Measurements from ENCODE around the gene MAP2K6.

MAP2K6 gene

DNA sequence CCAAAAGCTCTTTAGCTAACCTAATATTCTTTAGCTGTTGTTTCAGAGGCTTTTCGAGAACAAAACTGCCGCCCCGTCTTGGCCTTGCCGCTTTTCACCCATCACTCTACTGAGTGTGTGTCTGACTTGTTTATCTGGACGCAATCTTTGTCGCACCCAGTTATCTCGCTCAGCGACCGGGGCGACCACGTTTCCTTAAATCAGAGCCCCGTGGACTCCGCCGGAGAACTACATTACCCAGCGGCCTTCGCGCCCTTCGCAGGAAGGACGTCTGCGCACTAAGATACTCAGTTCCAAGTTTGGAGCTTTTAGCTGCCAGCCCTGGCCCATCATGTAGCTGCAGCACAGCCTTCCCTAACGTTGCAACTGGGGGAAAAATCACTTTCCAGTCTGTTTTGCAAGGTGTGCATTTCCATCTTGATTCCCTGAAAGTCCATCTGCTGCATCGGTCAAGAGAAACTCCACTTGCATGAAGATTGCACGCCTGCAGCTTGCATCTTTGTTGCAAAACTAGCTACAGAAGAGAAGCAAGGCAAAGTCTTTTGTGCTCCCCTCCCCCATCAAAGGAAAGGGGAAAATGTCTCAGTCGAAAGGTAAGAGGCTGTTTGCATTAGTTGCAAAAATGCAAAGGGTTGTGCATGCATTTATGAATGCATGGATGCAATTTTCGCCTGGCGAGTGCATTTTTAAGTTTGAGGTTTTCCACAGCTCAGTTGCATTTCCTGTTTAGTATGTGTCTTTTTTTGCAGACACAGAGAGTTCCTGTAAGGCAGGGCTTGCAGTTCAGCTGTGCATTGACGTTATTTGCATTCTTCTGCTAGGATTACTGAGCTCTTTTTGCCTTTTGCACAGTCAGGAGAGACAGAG lies at the start of gene MAP2K6:
MAP2K6 (plus strand) TSS at position 290 of the 867 bp plus-strand sequence; CDS start at position 578, 288 bp downstream.
- DNase-seq, result peak; percentile 83

DNA sequence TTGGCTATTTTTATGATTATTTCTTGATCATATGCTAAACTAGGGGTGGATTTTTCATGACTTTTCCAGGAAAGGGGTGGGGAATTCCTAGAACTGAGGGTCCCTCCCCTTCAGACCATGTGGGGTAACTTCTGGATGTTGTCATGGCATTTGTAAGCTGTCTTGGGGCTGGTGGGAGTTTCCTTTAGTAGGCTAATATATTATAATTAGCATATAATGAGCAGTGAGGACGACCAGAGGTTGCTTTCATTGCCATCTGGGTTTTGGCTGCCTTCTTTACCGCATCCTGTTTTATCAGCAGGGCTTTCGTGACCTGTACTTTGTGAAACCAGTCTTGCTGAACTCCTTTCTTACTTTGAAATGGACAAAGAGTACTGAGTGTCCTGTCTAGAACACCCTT lies 47.2 kb upstream of the MAP2K6 start:
- no peak for DNase-seq

DNA sequence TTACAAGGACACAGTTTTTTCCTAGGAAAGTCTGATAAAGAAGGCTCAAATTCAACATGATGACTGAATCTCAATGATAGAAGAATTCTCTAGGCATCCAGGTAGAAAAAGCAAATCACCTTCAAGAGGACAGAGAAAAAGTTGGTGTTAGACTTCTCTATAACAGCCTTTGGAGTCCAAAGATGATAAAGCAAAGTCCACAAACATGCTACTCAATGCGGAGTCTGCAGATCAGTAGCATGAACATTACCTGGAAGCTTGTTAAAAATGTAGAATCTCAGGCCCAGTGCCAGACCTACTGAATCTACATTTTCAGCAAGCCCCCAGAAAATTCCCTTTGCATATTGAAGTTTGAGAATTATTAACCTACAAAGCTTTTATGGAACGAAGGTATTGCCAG lies 41.4 kb upstream of the MAP2K6 start:
- DNase-seq, result no peak

DNA sequence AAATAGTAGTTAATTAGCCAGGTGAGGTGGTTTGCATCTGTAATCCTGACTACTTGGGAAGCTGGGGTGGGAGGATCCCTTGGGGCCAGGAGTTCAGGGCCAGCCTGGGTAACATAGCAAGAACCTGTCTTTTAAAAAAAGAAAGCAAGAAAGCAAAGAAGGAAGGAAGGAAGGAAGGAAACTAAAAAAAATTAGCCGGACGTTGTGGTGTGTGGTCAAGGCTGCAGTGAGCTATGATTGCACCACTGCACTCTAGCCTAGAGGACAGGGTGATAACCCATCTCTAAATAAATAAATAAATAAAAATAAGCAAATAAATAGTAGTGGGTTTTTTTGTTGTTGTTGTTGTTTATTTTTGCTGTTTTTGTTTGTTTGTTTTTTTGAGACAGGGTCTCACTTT lies 39.3 kb upstream of the MAP2K6 start:
- no peak for DNase-seq

DNA sequence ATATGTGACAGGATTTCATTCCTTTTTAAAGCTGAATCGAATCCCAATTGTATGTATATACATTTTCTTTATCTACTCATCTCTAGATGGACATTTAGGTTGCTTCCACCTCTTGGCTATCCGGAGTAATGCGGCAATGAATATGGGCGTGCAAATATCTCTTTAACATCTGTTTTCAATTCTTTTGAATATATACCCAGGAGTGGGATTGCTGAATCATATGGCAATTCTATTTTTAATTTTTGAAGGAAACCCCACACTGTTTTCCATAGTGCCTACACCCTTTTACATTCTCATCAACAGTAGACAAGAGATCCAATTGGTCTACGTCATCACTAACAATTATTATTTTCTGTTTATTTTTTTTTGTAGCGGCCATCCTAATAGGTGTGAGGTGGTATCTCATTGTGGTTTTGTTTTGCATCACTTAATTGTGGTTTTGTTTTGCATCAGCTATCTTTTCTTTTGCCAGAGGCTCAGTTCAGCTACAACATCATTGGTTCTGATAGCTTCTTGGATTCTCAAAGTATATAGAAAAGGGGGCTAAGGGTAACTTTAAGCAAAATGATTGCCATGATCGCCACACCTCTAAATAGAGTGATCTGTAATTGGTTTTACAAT lies 25.6 kb upstream of the MAP2K6 start:
- DNase-seq, result no peak

DNA sequence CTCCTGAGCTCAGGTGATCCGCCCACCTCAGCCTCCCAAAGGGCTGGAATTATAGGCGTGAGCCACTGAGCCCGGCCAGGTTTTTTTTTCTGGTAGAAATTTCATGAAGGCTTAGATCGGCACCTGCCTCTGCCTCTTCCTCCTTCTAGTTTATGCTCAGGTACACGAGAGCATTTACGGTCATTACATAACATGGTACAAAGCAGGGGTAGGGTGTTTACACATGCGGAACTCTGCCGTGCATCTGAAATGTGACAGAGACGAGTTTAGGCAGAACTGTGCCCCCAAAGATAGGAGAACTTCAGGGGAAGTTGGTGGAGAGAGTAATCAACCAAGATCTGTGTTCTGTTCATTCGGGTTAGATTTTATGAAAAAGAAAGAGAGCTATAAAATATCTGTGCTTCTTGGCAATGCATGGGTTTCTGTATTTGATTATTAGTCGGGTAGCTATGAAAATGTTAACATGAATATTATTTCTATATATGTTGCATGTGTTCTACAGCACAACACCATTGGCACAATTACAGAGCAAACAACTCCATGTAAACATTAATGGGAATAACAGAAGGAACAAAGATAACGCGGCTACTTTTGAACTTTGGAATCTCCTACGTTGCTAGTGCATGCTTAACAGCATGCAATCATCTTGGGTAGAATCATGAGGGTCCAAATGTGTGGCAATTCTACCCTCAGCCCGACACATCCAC lies 23.5 kb upstream of the MAP2K6 start:
- DNase-seq, result no peak

DNA sequence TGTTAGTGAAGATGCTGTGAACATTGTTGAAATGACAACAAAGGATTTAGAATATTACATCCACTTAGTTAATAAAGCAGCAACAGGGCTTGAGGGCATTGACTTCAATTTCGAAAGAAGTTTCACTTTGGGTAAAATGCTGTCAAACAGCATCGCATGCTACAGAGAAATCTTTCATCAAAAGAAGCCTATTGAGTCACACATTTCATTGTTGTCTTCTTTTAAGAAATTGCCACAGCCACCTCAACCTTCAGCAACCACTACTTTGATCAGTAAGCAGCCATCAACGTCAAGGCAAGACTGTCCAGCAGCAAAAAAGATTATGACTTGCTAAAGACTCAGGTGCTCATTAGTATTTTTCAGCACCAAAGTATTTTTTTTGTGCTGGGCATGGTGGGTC lies 13.2 kb upstream of the MAP2K6 start:
- no peak for DNase-seq

DNA sequence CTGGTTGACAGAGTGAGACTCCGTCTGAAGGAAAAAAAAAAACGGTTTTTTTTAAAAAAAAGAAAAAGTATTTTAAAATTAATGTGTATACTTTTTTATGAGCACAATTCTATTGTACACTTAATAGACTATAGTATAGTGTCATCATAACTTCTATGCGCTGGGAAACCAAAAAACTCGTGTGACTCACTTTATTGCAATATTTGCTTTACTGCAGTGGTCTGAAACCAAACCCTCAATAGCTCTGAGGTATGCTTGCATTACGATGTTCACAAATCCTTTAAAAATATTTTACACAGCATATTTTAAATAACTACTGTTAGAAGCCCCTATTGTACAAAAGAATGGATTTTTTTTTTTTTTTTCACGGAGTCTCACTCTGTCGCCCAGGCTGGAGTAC lies 12.4 kb upstream of the MAP2K6 start:
- DNase-seq, result no peak

DNA sequence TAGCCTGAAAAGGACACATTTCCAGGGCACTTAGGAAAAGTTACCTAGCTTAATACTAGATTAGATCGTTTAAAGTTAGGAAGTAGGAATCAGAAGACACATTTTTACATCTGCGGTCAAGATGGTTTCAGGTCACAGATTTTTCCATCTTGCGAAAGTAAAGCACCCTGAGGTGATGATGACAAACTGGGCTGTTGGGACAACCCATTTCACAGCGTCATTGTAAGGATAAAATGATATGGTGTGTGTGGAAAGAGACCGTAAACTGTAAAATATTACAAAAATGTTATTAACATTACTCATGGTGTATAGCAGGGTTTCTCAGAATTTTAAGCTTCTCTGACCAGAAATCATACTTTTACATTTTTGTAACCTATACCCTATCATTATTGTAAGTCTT lies 10.1 kb upstream of the MAP2K6 start:
- no peak for DNase-seq

DNA sequence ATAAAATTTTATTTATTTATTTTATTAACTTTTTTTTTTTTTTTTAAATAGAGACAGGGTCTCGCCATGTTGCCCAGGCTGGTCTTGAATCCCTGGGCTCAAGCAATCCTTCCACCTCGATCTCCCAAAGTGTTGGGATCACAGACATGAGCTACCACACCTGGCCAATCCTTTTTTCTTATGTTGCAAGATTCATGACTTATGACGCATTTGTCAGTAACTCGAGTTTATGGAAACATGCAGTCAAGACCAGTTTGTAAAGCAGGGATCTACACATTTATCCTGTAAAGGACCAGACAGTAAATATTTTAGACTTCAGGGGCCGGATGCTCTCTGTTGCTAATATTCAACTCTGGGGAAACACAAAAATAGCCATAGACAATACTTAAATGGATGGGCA lies 9.4 kb upstream of the MAP2K6 start:
- no peak for DNase-seq

DNA sequence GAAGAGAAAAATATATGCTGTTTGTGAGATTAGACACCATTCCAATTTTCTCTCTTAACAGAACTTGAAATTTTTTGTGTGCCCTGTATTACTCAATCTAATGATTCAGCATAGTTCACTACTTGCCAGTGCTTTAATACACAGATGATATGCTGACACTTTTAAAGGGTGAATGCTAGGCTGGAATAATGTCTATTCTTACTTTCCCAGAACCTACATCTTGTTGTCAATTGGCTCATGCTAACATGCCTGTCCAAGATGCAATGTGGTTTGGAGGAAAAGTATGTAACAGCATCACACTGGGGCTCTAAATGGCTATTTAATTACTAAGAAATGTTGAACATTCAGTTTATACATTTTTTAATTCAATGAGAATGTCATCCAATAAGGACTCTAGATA lies 7.6 kb upstream of the MAP2K6 start:
- DNase-seq, result no peak

DNA sequence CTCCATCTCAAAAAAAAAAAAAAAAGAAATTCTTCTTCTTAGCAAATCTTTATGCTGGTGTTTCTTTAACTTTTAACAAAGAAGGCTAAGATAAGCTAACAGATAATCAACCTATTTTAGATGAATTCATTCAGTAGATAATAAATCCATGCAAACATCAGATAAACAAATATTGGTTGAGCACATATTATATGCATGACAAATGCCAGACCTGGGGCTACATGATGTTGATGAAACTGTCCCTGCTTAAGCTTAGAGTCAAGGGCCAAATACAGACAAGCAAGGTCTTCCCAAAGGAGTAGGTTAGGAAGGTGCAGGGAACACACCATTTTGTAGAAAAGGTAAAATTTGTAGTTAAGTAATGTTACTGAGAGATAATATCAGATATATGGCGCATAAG lies 6.7 kb upstream of the MAP2K6 start:
- DNase-seq, result no peak

DNA sequence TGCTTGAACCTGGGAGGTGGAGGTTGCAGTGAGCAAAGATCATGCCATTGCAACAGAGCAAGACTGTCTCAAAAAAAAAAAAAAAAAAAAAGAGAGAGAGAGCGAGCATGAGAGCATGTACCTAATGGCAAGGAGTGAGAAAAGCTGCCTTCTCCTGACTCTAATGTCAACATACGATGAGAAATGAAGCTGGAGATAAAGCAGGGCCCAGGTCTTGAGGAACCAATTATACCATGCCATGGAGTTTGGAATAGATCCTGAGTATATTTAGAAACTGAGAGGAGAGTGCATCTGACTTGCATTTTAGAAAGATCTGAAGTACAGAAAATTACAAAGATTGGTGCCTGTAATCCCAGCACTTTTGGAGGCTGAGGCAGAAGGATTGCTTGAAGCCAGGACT lies 3.8 kb upstream of the MAP2K6 start:
- DNase-seq, result no peak

DNA sequence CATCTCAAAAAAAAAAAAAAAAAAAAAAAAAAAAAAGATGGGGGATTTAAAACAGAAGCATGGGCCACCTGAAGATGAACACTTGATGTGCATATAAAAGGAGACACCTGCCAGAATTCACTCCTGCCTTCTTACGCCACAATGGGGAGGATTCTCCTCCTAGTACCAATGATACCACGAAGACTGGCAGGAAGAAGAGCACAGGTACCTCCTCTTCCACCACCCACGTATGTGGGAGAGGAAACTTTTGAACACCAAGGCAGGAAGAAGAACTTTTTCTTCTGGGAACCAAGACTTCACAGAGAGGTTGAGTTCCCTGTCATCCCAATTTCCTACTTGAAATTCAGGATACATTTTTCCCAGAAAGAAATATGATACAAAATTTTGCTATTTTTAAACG lies 2.7 kb upstream of the MAP2K6 start:
- no peak for DNase-seq

DNA sequence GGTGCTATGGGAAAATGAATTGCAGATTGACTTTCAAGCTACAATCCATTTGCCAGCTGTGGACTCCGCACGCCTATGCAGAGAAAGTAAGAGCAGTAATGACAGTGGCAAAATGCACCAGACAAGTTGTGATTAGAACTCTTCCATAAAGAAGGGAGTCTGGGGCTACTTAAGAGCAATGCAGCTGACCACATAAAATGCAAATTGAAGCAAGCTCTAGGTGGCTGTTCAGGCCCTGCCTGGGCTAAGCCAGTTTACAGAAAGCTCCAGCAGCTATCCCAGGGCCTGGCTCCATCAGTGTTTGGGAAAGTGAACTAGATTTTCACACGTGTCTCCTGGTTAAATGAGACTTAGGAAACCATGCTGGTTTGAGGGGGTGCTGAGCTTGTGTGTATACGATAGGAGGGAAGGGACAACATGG lies 2.2 kb upstream of the MAP2K6 start:
- DNase-seq, result no peak

DNA sequence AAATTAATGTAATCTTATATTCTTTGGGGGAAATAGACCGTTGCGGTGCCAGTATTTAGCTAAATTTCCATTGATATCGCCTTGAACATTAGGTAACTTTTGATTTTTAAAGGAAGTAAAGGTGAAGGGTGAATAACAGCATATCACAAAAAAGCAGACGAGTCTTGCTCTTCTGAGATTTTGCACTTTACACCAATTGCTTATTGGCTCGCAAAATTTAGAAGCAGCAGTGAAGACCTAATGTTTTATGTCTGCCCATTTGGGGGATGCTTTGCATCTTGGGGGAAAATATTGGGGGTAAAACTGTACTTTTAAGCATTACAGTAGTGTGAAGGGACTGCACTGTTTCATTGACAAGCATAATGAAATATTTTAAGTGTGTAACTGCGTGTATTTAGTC lies 934 bp downstream of the MAP2K6 start:
- no peak for DNase-seq

DNA sequence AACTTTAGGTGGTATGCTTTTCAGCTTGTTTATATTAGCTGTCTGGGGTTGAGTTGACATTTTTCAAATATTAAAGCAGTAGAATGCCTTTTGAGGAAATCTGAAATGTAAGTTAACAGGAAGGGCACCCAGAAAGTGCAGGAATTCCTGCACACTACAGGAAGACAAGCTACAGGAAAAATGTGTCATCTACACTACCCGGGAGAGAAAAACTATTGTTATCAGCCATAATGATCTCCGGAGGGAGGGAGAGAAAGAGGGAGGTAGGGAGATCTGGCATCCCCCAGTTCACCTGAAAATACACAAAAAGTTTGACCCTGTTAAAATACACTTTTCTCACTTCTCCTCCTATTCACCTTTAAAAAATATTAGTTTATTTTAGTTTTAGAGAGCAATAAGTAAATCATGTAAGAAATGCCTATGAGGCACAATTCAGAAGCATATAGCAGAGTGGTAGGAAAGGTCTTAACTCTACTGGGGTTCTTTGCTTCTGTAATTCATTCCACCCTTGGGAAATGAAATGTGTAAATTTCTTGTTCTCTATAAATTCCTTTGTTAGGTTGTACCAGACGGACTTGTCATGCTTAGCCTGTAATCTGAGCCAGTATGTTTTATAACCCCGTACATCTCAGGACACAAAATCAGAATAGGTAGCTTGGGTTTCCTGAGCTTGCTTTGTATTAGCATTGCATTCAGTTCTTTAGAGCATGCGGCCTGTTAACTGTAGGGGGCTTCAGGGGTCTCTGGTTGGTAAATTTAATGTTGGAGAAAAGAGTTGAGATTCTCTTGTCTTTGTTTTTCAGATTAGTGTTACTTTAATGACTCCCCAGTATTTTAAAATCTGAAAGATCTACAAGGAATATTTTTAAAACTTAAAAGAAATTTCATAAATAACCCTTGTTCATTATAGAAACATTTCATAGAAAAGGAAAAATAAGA lies 3.3 kb downstream of the MAP2K6 start:
- DNase-seq, result no peak

DNA sequence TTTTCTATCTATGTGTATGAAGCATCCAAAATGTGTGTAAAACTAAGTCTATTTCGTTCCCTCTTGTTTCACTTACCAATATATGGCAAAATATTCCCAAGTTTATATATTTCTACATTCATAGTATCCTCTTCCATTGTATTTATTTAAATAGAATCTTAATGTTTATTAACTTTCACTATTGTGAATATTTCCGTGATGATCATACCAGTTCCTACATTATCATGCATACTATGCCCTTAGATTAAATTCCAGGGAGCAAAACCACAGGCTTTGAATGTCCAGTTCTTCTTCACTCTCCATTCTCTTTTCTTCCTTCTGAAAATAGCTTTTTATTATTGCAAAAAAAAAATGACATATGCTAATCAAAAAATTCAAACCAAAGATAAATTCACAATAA lies 4.0 kb downstream of the MAP2K6 start:
- DNase-seq, result no peak

DNA sequence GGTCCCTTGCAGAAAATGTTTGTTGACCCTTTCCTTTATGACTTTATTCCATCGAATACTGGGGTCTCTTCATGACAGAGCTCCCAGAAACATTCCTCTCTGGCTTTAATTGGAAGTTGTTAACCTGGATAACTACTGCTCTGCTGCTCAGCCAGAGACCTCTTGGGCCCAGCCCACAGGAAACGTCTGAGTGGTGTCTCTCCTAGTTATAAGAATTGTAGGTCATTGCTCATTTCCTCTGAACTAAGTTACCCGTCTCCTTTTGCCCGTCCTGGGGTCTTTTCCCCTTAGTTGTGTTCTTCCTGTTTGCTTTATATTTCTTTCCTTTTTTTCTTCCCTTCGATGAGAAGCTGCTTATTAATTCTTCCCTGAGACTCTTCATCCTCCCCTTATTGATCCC lies 9.0 kb downstream of the MAP2K6 start:
- DNase-seq, result no peak

DNA sequence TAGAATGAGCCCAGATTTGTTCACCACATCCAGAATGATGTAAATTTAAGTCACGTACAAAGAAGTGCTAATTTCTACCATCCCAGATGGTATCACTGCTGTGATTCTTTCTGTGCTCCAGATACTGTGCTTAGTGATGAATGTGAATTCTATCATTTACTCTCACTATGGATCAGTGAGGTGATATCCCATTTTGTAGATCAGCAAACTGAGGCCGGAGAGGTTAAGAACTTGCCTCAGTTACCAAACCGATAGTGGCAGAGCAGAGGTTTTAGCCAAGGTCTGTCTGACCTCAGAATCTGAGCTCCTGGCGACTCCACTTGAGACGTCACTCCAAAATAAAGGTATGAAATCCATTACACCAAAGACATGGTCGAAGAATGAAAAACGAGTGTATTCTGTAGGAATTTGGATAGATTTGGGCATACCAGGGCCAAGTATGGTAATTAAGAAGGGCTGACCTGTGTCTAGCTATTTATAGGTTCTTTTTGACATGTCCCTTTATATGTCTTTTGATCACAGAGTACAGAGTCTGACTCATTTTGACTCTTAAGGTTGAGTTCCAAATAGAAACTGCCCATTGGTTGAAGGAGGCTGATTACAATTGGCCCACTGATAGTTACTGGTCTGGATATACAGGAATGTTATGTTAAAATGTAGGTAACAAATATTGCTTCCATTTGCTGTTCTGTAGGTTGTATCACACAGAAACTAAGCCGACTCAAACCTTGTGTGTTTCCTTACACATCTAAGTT lies 10.0 kb downstream of the MAP2K6 start:
- no peak for DNase-seq

DNA sequence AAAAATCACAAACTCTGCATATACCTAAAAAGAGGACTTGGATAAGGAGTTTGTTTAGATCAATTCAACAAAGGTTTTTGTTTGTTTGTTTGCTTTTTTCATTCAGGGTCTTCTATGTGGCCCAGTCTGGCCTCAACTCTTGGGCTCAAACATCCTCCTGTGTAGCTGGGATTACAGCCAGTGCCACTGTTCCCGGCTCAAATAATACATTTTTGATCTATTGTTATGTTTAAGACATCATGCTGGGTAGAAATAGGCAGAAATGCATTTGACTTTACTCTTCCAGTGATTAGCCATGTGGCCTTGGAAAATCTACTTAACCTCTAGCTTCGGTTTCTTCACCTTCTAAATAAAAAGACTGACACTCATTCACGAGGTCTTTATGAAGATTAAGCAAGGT lies 11.5 kb downstream of the MAP2K6 start:
- DNase-seq, result no peak
